SK-N-MC (cell line): ENCODE measurements around the gene LRRIQ1.

Source experiments
- EZH2 ChIP-seq: fragments of 200-600 bp; sonication (generic); IDR thresholded peaks from one replicate; pipeline ENCODE4 v1.6.1; 2017; ENCODE audit warnings: antibody characterized with exemption
- FOXP2 ChIP-seq: optimal IDR thresholded peaks from 2 replicates; pipeline ENCODE3; 2011; ENCODE audit warnings: mild to moderate bottlenecking, moderate library complexity; ENCODE audit not compliant: insufficient read depth; ENCODE audit errors: extremely low read length, control extremely low read depth
- POLR2AphosphoS5 ChIP-seq: IDR thresholded peaks from 2 replicates; pipeline ENCODE4 v1.6.1; 2012; ENCODE audit warnings: mild to moderate bottlenecking, low read depth, low read length, borderline replicate concordance

DNA sequence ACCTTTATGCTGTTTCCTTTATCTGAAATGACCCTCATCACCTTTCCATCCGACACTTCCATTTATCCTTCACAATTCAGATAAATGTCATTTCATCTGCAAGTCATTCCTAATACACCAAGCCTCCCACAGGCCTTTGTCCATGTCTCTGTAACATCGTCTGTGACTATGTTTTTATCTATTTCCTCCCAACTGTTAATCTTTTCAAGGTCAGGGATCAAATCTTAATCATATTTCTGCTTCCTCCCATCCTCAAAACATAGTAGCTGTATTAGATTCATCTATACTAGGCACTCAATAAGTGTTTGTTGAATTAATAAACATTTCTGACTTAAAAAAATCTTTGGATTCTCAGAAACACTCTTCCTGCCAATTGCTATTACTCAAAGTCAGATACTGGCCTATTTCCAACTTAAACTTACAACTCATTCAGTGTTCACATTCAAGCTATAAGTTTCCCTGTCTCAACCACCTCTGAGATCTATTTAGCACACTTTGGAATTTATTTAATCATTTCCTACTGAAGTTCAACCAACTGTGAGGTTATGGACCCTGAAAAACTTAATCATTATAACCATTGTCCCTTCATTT is 143.6 kb downstream of the LRRIQ1 start:
- TF ChIP-seq EZH2 (no peak), POLR2AphosphoS5 (no peak), FOXP2 (no peak)
